GM19397 (cell line): ENCODE measurements around the gene GLS2.
"Not testable (repeated sequence)": the region's sequence is repeated elsewhere in the genome, so short reads cannot be mapped to it uniquely, and the experiment has no call there.

Experiments used
- ATAC-seq: cut with Tn5 transposase; IDR thresholded peaks from one replicate; pipeline ENCODE4 v1.9.1; 2021; ENCODE audit warnings: mild to moderate bottlenecking, moderate library complexity; ENCODE audit not compliant: unreplicated experiment

GLS2 gene

GRCh38 chr12:56493409-56494105 lies 5.6 kb upstream of the GLS2 start:
- ATAC-seq: not testable (repeated sequence)

DNA sequence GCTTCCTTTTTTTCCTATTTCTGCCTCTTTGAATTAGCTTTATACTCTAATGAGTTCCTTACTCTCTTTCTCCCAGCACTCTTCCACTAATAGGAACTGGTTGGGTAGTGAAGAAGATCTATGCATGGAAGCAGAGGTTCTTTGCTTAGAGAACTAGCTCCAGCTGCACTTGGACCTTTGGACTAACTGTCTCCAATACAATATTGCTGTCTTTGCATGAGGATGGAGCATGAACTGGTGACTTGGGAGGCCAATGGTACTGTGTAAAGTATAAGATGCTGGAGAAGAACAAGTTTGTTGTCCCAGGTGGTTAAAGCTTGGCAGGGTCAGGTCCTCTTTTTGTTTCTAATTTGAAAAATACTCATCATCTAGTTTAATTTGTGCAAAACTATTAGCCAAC lies 2.4 kb upstream of the GLS2 start:
- ATAC-seq: no peak

GRCh38 chr12:56487448-56488040 lies 417 bp downstream of the GLS2 start:
- ATAC-seq: peak; percentile 29

- ATAC-seq: no peak
These were observed 1.3 kb downstream of the GLS2 start for GRCh38 chr12:56486694-56487093.

DNA sequence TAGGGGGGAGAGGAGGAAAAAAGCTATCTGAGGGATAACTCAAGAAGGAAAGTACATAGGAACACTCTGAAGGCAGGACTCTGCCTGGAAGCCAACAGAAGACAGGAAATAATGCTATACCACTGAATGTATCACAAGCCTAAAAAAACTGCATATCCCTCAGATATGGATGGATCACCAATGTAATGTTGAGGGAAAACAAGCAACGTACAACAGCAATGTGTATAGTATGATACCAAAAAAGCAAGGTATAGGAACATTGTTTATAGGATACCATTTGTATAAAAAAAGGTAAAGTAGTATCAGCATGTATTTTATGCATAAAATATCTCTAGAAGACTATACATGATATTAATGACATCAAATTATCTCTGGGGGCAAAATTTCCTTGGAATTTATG lies 3.4 kb downstream of the GLS2 start:
- ATAC-seq: no peak

- ATAC-seq: no peak
These were observed 8.3 kb downstream of the GLS2 start for GRCh38 chr12:56479625-56480024.

DNA sequence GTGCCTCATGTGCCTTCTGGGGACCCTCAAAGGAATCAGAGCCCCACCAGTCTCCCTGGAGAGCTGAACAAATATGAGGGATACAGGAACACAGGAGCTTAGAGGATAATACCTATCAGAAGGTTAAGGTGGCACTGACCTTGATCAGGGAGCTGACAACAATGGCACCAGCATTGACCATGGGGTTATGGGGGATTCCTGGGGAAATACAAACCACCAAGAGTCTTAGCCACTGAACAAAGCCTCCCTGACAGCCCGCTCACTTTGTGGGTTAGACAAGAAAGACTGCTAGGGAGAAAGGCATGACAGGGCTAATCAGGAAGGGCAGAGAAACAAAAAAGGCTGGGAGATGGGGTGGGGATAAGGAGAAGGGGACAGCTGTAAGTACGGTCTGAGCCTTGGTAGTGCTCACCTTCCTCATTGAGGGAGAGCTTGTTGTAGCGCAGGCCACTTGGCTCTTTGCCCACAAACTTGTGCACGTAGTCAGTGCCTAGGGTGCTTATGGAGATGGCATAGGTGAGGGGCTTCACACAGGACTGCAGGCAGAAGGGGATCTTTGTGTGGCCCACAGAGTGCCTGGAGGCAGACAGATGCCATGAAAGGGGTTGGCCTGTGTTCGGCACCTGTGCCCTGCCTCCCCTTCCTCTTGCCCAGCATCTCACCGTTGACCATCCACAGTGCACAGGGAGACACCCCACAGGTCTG lies 10.3 kb downstream of the GLS2 start:
- no peak for ATAC-seq

GRCh38 chr12:56476972-56477432 lies 11.0 kb downstream of the GLS2 start:
- ATAC-seq: no peak

DNA sequence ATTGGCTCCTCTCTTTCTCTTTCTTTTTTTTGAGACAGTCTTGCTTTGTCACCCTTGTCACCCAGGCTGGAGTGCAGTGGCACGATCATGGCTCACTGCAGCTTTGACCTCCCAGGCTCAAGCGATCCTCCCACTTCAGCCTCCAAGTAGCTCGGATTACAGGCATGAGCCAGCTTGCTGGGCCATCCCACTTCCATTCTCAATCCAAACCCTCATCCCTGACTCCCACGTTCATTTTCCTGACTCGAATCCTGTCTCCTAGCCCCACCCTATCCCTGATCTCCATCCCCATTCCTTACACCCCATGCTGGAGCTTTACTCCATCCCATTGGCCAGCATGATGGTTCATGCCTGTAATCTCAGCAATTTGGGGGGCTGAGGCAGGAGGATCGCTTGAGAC lies 11.8 kb downstream of the GLS2 start:
- no peak for ATAC-seq

- no peak for ATAC-seq
These were observed 13.6 kb downstream of the GLS2 start for GRCh38 chr12:56474389-56474788.

DNA sequence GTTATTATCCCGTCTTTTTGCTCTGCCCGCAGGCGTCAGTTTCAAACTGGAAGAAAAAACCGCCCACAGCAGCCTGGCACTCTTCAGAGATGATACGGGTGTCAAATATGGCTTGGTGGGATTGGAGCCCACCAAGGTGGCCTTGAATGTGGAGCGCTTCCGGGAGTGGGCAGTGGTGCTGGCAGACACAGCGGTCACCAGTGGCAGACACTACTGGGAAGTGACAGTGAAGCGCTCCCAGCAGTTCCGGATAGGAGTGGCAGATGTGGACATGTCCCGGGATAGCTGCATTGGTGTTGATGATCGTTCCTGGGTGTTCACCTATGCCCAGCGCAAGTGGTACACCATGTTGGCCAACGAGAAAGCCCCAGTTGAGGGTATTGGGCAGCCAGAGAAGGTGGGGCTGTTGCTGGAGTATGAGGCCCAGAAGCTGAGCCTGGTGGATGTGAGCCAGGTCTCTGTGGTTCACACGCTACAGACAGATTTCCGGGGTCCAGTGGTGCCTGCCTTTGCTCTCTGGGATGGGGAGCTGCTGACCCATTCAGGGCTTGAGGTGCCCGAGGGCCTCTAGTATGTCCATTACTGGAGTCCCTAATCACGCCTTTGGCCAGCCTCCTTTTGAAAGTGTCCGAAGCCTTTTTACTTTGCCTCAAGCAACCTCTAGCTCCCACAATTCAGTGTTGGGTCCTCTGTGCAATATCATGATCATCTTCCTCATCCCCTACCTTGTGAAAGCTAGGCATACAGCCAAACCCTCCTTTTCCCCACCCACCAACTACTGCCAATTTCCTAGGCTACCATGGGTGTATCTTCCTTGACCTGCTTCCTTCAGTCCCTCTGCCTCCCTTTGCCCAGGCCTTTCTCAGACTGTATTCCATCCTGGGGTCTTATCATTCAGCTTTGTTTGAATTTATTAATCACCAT lies 18.7 kb downstream of the GLS2 start:
- no peak for ATAC-seq

DNA sequence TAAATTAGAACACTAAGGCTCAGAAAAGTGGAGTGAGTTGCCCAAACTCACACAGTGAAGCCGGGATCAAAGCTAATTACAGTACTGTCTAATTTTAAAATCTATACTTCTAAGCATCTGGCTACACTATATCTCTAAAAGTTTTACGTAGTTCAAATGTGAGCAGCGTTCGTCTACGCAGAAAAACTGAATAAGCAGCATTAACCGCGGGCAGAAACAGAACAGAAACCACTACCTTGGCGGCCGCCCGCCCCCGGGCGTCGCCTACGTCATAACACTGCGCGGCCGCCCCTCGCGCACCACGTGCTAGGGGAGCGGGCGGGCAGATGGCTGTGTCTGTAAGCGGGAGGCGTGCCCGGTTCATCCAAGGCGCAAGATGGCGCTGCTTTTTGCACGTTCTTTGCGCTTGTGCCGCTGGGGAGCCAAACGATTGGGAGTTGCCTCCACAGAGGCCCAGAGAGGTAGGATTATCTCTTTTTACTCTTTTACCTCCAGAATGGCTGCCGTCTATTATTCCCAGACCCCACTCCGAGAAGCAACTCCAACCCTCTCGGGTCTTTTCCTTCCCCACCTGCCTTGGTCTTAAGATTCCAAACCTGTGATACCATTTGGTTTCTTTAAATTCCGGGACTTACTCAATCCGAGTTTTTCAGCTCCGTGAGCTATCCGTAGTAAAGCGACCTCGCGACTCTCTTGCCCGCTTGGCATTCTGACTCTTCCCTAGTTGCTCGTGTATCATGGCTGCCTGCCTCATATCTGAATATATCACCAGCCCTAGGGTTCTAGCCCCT lies 19.6 kb downstream of the GLS2 start, which contains the start of gene SPRYD4:
SPRYD4 (plus strand) TSS at position 363 of the 791 bp plus-strand sequence; CDS start at position 377, 14 bp downstream.
- peak; percentile 86 for ATAC-seq

- no peak for ATAC-seq
These were observed 25.4 kb downstream of the GLS2 start for GRCh38 chr12:56462565-56462964.

- no peak for ATAC-seq
These were observed 26.5 kb downstream of the GLS2 start for GRCh38 chr12:56461235-56462159.

DNA sequence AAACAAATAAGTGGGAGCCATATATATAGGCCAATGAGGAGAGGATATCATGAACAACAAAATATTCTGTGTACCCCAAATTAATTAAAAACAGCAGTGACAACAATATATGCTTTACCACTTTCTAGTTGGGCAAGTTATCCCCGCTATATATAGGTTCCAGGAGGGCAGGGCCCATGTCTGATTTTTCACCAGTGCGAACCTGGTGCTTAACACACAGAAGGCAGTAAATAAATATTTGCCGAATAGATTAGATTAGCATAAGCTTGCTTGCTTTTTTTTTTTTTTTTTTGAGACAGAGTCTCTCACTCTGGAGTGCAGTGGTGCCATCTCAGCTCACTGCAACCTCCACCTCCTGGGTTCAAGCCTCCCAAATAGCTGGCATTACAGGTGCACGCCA lies 30.1 kb downstream of the GLS2 start:
- ATAC-seq: no peak

DNA sequence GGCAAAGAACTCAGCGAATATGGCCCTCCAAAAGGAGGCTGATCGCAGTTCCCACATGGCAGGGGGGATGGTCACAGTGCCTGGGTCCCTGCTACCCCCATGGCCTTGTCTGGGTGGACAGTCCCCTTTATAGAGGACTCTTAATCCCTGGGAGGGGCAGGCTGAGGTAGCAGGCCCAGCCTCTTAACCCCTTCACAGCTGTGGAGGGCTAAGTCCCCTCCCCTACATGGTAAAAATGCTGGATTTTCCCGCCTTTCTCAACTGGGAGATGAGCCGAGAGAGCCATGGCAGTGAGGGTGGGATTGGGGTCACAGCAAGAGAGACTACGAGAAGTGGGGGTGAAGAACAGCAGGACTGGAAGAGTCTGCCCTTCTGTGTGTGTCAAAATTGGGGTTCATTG lies 33.4 kb downstream of the GLS2 start, which contains the start of gene MIP:
MIP (minus strand) TSS at position 101 of the 400 bp plus-strand sequence; CDS start at position 57, 44 bp downstream.
- ATAC-seq: no peak

GRCh38 chr12:56451147-56451546 lies 36.8 kb downstream of the GLS2 start:
- no peak for ATAC-seq

- ATAC-seq: no peak
These were observed 37.7 kb downstream of the GLS2 start for GRCh38 chr12:56450241-56450640.

GRCh38 chr12:56449622-56449984 lies 38.4 kb downstream of the GLS2 start:
- ATAC-seq: no peak
